HepG2 (cell line): ENCODE data around the gene COA5. TPM values are rescaled to one million over a fixed set of nuclear protein-coding genes. Genes with fewer than 3 reads are reported as not detected.

Experiments
- ATAC-seq: fragments of 200-7000 bp; cut with Tn5 transposase; 3 replicates; pipeline ENCODE4 v1.9.1; 2020; ENCODE audit warnings: mild to moderate bottlenecking, moderate library complexity
- BruUV-seq: library from RNA; stranded (reverse); fragments of 400-500 nt; replicated peaks from 2 replicates; lab custom pipeline; 2021; lab: Mats Ljungman, UMichigan
- CTCF ChIA-PET: fragments of 300-600 bp; formaldehyde crosslinking; extraction: SDS; loops from one replicate; lab custom pipeline; 2021; ENCODE audit warnings: low total read pairs, inconsistent platforms, low intra/inter-chr PET ratio; lab: Yijun Ruan, JAX
- POLR2A ChIA-PET: fragments of 350-600 bp; sonication (Branson Sonifier 250); formaldehyde crosslinking; loops from one replicate; lab custom pipeline; 2020; ENCODE audit warnings: antibody characterized with exemption, inconsistent platforms; lab: Yijun Ruan, JAX
- DNase-seq: peaks from one replicate; pipeline ENCODE4 v3.0.0-alpha.2; 2015; ENCODE audit warnings: low spot score
- FAIRE-seq: peaks from 3 replicates; lab custom pipeline; 2011; peaks lifted over from hg19 to GRCh38; lab: Jason Lieb, UNC
- H2AFZ ChIP-seq: one replicate; pipeline ENCODE4 v1.6.1; 2011; ENCODE audit warnings: low read length, inconsistent platforms
- H3K27ac ChIP-seq: fragments of 300-600 bp; 3 replicates; pipeline ENCODE4 v1.8.0; 2011; ENCODE audit warnings: mixed run types, mild to moderate bottlenecking, mixed read lengths, low read length, inconsistent platforms; ENCODE audit not compliant: insufficient read depth; ENCODE audit errors: extremely low read length
- H3K27me3 ChIP-seq, 2 experiments: fragments of 200-600 bp in 1 of 2; 2 replicates in 1 of 2; 3 replicates in 1 of 2; pipeline versions ENCODE4 v1.6.0 to v1.8.0; 2011; ENCODE audit warnings: low read length in 2 of 2, mild to moderate bottlenecking in 2 of 2, moderate library complexity in 2 of 2, inconsistent platforms in 1 of 2; ENCODE audit not compliant: insufficient read depth in 2 of 2, control insufficient read depth in 1 of 2
- H3K36me3 ChIP-seq, 2 experiments: fragments of 200-600 bp in 1 of 2; replicated peaks in 1 of 2; 2 replicates in 1 of 2; 3 replicates in 1 of 2; pipeline versions ENCODE4 v1.5.1 to v1.8.0; 2011; ENCODE audit warnings: low read length in 2 of 2, inconsistent platforms in 1 of 2; ENCODE audit not compliant: insufficient read depth in 2 of 2, control insufficient read depth in 1 of 2
- H3K4me1 ChIP-seq: 2 replicates; pipeline ENCODE4 v1.5.1; 2012; ENCODE audit warnings: low read length, inconsistent platforms; ENCODE audit not compliant: insufficient read depth
- H3K4me2 ChIP-seq: 2 replicates; pipeline ENCODE4 v1.6.0; 2011; ENCODE audit warnings: low read depth, low read length, inconsistent platforms
- H3K4me3 ChIP-seq, 3 experiments: fragments of 200-600 bp in 1 of 3; sonication (generic), shearing (Covaris generic) in 1 of 3; replicated peaks in 1 of 3; 2 replicates each; pipeline ENCODE4 v1.5.1; 2011 to 2016; ENCODE audit warnings: low read length in 3 of 3, inconsistent platforms in 2 of 3, low read depth in 2 of 3, mild to moderate bottlenecking in 2 of 3, control low read depth in 1 of 3, mixed read lengths in 1 of 3; ENCODE audit not compliant: insufficient read depth in 1 of 3
- H3K79me2 ChIP-seq: one replicate; pipeline ENCODE4 v1.6.1; 2011; ENCODE audit warnings: low read length, inconsistent platforms; ENCODE audit not compliant: insufficient read depth
- H3K9ac ChIP-seq: 2 replicates; pipeline ENCODE4 v1.6.0; 2011; ENCODE audit warnings: mild to moderate bottlenecking, low read depth, low read length, inconsistent platforms; ENCODE audit not compliant: insufficient read depth
- H3K9me3 ChIP-seq: 2 replicates; pipeline ENCODE4 v1.5.1; 2012; ENCODE audit warnings: mild to moderate bottlenecking, low read length
- H4K20me1 ChIP-seq: 2 replicates; pipeline ENCODE4 v1.6.0; 2011; ENCODE audit warnings: inconsistent platforms, mild to moderate bottlenecking, low read length, moderate library complexity; ENCODE audit not compliant: insufficient read depth
- BHLHE40 ChIP-seq: IDR thresholded peaks from 2 replicates; pipeline ENCODE4 v1.6.1; 2011; ENCODE audit warnings: low read length, improper control_type of control experiment
- FOXA3 ChIP-seq: IDR thresholded peaks from 2 replicates; pipeline ENCODE4 v1.6.1; 2016; ENCODE audit warnings: missing genetic modification reagents, missing compliant biosample characterization
- GATAD2A ChIP-seq: IDR thresholded peaks from 2 replicates; pipeline ENCODE4 v1.6.1; 2016
- KAT2B ChIP-seq: fragments of 150-350 bp; IDR thresholded peaks from 2 replicates; pipeline ENCODE4 v1.6.1; 2014; ENCODE audit warnings: low read depth, low read length, borderline replicate concordance
- LCORL ChIP-seq, 2 experiments: fragments of 450-650 bp in 1 of 2; sonication (generic) in 1 of 2; formaldehyde crosslinking in 1 of 2; IDR thresholded peaks; 2 replicates each; pipeline versions ENCODE4 v1.5.0 to v1.6.1; 2017 to 2020; ENCODE audit warnings: antibody characterized with exemption in 1 of 2, missing genetic modification reagents in 1 of 2
- MBD4 ChIP-seq: IDR thresholded peaks from 2 replicates; pipeline ENCODE4 v1.6.1; 2012; ENCODE audit warnings: low read length, inconsistent platforms, borderline replicate concordance
- NFKB2 ChIP-seq: sonication (generic); formaldehyde crosslinking; IDR thresholded peaks from 2 replicates; pipeline ENCODE4 v1.4.0; 2020; ENCODE audit warnings: missing genetic modification reagents, borderline replicate concordance
- PHB2 ChIP-seq: fragments of 450-650 bp; IDR thresholded peaks from 2 replicates; pipeline ENCODE4 v1.6.1; 2018; ENCODE audit not compliant: partially characterized antibody
- POLR2AphosphoS2 ChIP-seq: IDR thresholded peaks from 2 replicates; pipeline ENCODE4 v1.6.1; 2011; ENCODE audit warnings: low read depth, low read length, improper control_type of control experiment
- POLR2AphosphoS5 ChIP-seq: IDR thresholded peaks from 2 replicates; pipeline ENCODE4 v1.6.1; 2012; ENCODE audit warnings: low read depth, low read length
- RFXANK ChIP-seq: IDR thresholded peaks from 2 replicates; pipeline ENCODE4 v1.6.1; 2016
- SOX5 ChIP-seq: IDR thresholded peaks from 2 replicates; pipeline ENCODE4 v1.6.1; 2016; ENCODE audit warnings: borderline replicate concordance
- ZC3H4 ChIP-seq: sonication (generic); formaldehyde crosslinking; IDR thresholded peaks from 2 replicates; pipeline ENCODE4 v1.4.0; 2020; ENCODE audit warnings: missing genetic modification reagents, borderline replicate concordance
- ZMYM4 ChIP-seq: sonication (generic); formaldehyde crosslinking; IDR thresholded peaks from 2 replicates; pipeline ENCODE4 v1.8.1; 2023; ENCODE audit warnings: mild to moderate bottlenecking, missing genetic modification reagents
- ZNF251 ChIP-seq: sonication (generic); formaldehyde crosslinking; IDR thresholded peaks from 2 replicates; pipeline ENCODE4 v1.9.0; 2021; ENCODE audit warnings: mild to moderate bottlenecking, missing genetic modification reagents
- ZNF256 ChIP-seq: sonication (generic); formaldehyde crosslinking; conservative IDR thresholded peaks from 2 replicates; pipeline ENCODE4 v1.4.0; 2020; ENCODE audit warnings: missing genetic modification reagents
- ZNF264 ChIP-seq: sonication (generic); formaldehyde crosslinking; IDR thresholded peaks from 2 replicates; pipeline ENCODE4 v1.4.0; 2020; ENCODE audit warnings: missing genetic modification reagents
- ZNF335 ChIP-seq: sonication (generic); formaldehyde crosslinking; IDR thresholded peaks from 2 replicates; pipeline ENCODE4 v1.4.0; 2020; ENCODE audit warnings: missing genetic modification reagents
- ZNF552 ChIP-seq: sonication (generic); formaldehyde crosslinking; IDR thresholded peaks from 2 replicates; pipeline ENCODE4 v1.9.0; 2022; ENCODE audit warnings: missing genetic modification reagents, mild to moderate bottlenecking, borderline replicate concordance
- WGBS: methylation state at CpG from one replicate; pipeline ENCODE4 v1.1.6; 2017; ENCODE audit warnings: low lambda C conversion rate; 5-methylcytosine and 5-hydroxymethylcytosine counted together
- in situ Hi-C: cut with HindIII; loops from 2 replicates; pipeline ENCODE4 v1.10.0; 2017; ENCODE audit warnings: low pct_unique_long_range_greater_than_20kb; ENCODE audit not compliant: extremely low pct_ligation_motif_present
- intact Hi-C: fragments of 100-400 bp; cut with micrococcal nuclease; formaldehyde crosslinking; loops from one replicate; pipeline ENCODE4 v1.10.0; 2022; ENCODE audit not compliant: unreplicated experiment
- polyA plus RNA-seq, 8 experiments: library from polyadenylated mRNA; depleted of rRNA in 3 of 8; stranded (reverse) in 7 of 8; unstranded in 1 of 8; fragments of >200 nt; fragmentation: Illumina TruSeq in 4 of 8; extraction: Trizol in 4 of 8; gene quantifications; 2 replicates each; pipeline versions ENCODE4 v1.2.1 to v1.2.3, GENCODE V29; 2011 to 2016; ENCODE audit warnings: low read depth in 4 of 8, missing spikeins in 1 of 8, mixed read lengths in 1 of 8; ENCODE audit not compliant: insufficient read depth in 1 of 8
- total RNA-seq, 5 experiments: library from RNA; depleted of rRNA; stranded (reverse); fragments of >200 nt; fragmentation: Illumina TruSeq; extraction: Trizol; gene quantifications; 2 replicates each; pipeline ENCODE4 v1.2.3, GENCODE V29; 2016; ENCODE audit warnings: low read depth in 1 of 5
- TF ChIP-seq, protein P1 (sequence below): sonication (generic); formaldehyde crosslinking; IDR thresholded peaks from 2 replicates; pipeline ENCODE4 v1.4.0; 2020; ENCODE audit warnings: missing genetic modification reagents
- TF ChIP-seq, protein P2 (sequence below): sonication (generic); formaldehyde crosslinking; IDR thresholded peaks from 2 replicates; pipeline ENCODE4 v1.4.0; 2020; ENCODE audit warnings: mild to moderate bottlenecking, missing genetic modification reagents

Gene COA5
- total and polyA plus RNA-seq, 2 of the 13 experiments (the other 11 are each of a cell fraction or from before 2014, with no cell fraction given): 43.6 to 64.5 TPM

GRCh38 chr2:98615481-98615880, 7.2 kb upstream of the COA5 start (continued):
- TF ChIP-seq ZMYM4 (no peak), PHB2 (no peak), GATAD2A (CRISPR knock-in tag) (no peak), ZNF256 (no peak), RFXANK (CRISPR knock-in tag) (no peak), KAT2B (no peak), SOX5 (CRISPR knock-in tag) (no peak), ZNF264 (CRISPR knock-in tag) (no peak), ZNF251 (CRISPR knock-in tag) (no peak), ZNF335 (no peak), FOXA3 (CRISPR knock-in tag) (no peak)
- TF ChIP-seq, protein P1, sequence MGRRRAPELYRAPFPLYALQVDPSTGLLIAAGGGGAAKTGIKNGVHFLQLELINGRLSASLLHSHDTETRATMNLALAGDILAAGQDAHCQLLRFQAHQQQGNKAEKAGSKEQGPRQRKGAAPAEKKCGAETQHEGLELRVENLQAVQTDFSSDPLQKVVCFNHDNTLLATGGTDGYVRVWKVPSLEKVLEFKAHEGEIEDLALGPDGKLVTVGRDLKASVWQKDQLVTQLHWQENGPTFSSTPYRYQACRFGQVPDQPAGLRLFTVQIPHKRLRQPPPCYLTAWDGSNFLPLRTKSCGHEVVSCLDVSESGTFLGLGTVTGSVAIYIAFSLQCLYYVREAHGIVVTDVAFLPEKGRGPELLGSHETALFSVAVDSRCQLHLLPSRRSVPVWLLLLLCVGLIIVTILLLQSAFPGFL: no peak
- TF ChIP-seq, protein P2, sequence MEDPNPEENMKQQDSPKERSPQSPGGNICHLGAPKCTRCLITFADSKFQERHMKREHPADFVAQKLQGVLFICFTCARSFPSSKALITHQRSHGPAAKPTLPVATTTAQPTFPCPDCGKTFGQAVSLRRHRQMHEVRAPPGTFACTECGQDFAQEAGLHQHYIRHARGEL (CRISPR knock-in tag): no peak
- TF ChIP-seq, all 625 proteins: peak for 4

DNA sequence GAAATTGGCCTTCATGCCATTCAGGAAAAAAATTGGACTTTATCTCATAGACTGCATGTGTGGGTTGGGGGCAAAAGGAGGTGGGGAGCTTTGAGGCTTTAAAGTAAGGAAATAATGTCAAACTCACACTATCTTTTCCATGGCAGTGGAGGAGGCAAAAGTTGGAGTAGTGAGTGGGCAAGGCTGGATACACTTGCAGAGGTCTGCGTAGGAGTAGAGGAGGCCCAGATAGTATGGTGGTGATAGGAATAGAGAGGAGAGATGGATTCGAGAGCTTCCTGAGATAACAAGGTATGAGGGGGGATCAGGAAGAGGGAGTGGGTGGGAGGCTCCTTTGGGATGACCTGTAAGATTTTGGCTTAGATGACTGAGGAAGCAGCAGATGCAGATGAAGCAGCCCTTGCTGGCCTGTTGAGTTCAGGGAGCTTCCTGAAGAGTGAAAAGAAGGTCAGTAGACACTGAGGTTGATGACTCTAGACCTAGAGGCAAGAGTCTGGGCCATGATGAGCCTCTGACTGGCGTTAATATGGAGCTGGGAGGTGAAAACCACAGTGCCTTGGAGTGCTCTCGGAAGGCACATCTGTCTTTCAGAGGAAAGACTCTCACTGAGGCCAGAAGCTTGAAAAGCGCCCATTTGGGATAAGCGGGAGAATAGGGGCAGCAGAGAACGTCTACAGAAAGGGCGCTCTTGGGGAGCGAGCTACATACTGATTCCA, 5.9 kb upstream of the COA5 start:
- H2AFZ ChIP-seq: no peak overlapping the region
- ChIA-PET POLR2A (no interaction called here), CTCF (no interaction called here)
- intact Hi-C loops (no loop called here), in situ Hi-C loops (no loop called here)
- no peak overlapping the region for H3K4me3 ChIP-seq
- no TSS peak for BruUV-seq
- no peak overlapping the region for H3K9ac ChIP-seq
- H3K27me3 ChIP-seq: no peaks in the 10 kb centered on the region; a peak in 1 of 5 replicates
- FAIRE-seq: no peak
- DNase-seq: no peak
- H3K36me3 ChIP-seq: peaks cover 18 to 58% of the 10 kb centered on the region in 2 experiments
- 96% methylated on average over 9 of the region's 9 CpGs for WGBS
- peaks cover 22% of the 10 kb centered on the region for H3K79me2 ChIP-seq
- no peak; the same call in 2 of the 3 replicates for ATAC-seq
- H4K20me1 ChIP-seq: no peaks in the 10 kb centered on the region; the same call in 1 of the 2 replicates
- TF ChIP-seq ZNF552 (CRISPR knock-in tag): no peak
- TF ChIP-seq ZC3H4 (CRISPR knock-in tag): no peak
- 0 out of 2 replicates have a peak, but pooled peaks have one; percentile 57 for TF ChIP-seq POLR2AphosphoS2
- peak; percentile 51; the same call in 1 of the 2 replicates for TF ChIP-seq MBD4
- no peak for TF ChIP-seq LCORL (IDR thresholded peaks at IDR 0.05)
- no peak for TF ChIP-seq LCORL (CRISPR knock-in tag; IDR thresholded peaks at IDR 0.05)
- no peak for TF ChIP-seq NFKB2 (CRISPR knock-in tag)
- peak; percentile 26; the same call in 1 of the 2 replicates for TF ChIP-seq POLR2AphosphoS5
- TF ChIP-seq RFXANK (CRISPR knock-in tag): no peak
- TF ChIP-seq BHLHE40: no peak
- no peaks in the 10 kb centered on the region for H3K9me3 ChIP-seq
- no peak overlapping the region for H3K4me2 ChIP-seq
- no peak overlapping the region for H3K27ac ChIP-seq
- H3K4me1 ChIP-seq: peaks cover 23% of the 10 kb centered on the region
